Kidney (tissue), 14 donors: ENCODE data around the gene CACNA2D1. TPM values are rescaled to one million over a fixed set of nuclear protein-coding genes. Genes with fewer than 3 reads are reported as not detected.
A peak's percentile ranks its signal among the peaks of the same experiment; 100 is the strongest.
"Not testable (repeated sequence)": the region's sequence is repeated elsewhere in the genome, so short reads cannot be mapped to it uniquely, and the experiment has no call there.

ENCODE experiments used
- DNase-seq, 5 donors: peaks; one replicate each; pipeline ENCODE4 v3.0.0-alpha.2; 2013 to 2020
- FAIRE-seq: peaks from 2 replicates; lab custom pipeline; 2012; peaks lifted over from hg19 to GRCh38; lab: Jason Lieb, UNC
- H3K27ac ChIP-seq, 2 donors: one replicate each; pipeline ENCODE4 v1.7.0; 2013; ENCODE audit warnings: low read depth in 2 of 2, low read length in 2 of 2, inconsistent platforms in 1 of 2
- H3K27me3 ChIP-seq: one replicate; pipeline ENCODE4 v1.7.1; 2013; ENCODE audit warnings: low read length, inconsistent platforms; ENCODE audit not compliant: control insufficient read depth, insufficient read depth
- H3K36me3 ChIP-seq, 3 donors: one replicate each; pipeline versions ENCODE4 v1.7.0 to v1.7.1; 2013; ENCODE audit warnings: low read length in 3 of 3, control low read depth in 1 of 3, inconsistent platforms in 1 of 3; ENCODE audit not compliant: insufficient read depth in 3 of 3, control insufficient read depth in 2 of 3
- H3K4me1 ChIP-seq, 3 donors: one replicate each; pipeline versions ENCODE4 v1.7.0 to v1.7.1; 2013; ENCODE audit warnings: low read length in 3 of 3, inconsistent platforms in 1 of 3, low read depth in 1 of 3; ENCODE audit not compliant: control insufficient read depth in 2 of 3, insufficient read depth in 2 of 3
- H3K4me3 ChIP-seq, 3 donors: one replicate each; pipeline versions ENCODE4 v1.7.0 to v1.8.1; 2013; ENCODE audit warnings: low read length in 3 of 3, control low read depth in 1 of 3, inconsistent platforms in 1 of 3
- H3K9ac ChIP-seq, 3 donors: one replicate each; pipeline versions ENCODE4 v1.7.0 to v1.7.1; 2013; ENCODE audit warnings: low read length in 3 of 3, control low read depth in 1 of 3, inconsistent platforms in 1 of 3
- H3K9me3 ChIP-seq, 3 donors: one replicate each; pipeline versions ENCODE4 v1.7.0 to v1.7.1; 2013; ENCODE audit warnings: low read length in 3 of 3, control low read depth in 1 of 3, inconsistent platforms in 1 of 3; ENCODE audit not compliant: control insufficient read depth in 2 of 3, insufficient read depth in 1 of 3
- CTCF ChIP-seq: IDR thresholded peaks from 3 replicates; pipeline ENCODE4 v1.5.1; 2012; ENCODE audit warnings: mild to moderate bottlenecking, moderate library complexity, borderline replicate concordance; ENCODE audit not compliant: insufficient read depth; ENCODE audit errors: extremely low read depth
- intact Hi-C: fragments of 100-400 bp; cut with DNase I; formaldehyde crosslinking; loops from one replicate; pipeline ENCODE4 v1.11.1; 2022
- polyA plus RNA-seq: library from polyadenylated mRNA; stranded (reverse); fragments of 350-450 nt; fragmentation: Illumina TruSeq; extraction: RNeasy Lipid Tissue Mini Kit (QIAGEN cat#74804); gene quantifications from one replicate; pipeline ENCODE4 v1.2.3, GENCODE V29; 2014; ENCODE audit warnings: low read depth, low replicate concordance; ENCODE audit not compliant: insufficient read depth
- total RNA-seq: library from RNA; stranded (reverse); fragmentation: NEBNext Ultra II Directional; extraction: Animal tissue kit (Norgen Biotek cat#: 25700); gene quantifications from one replicate; pipeline ENCODE4 v1.2.1, GENCODE V29; 2021
- donor health status: control.
- donor health status: control.
- donor health status: control.
- donor health status: control.
- donor health status: control.
- donor health status: DM: yes; HTN: yes; CAD: no.
- donor health status: Normal renal cell carcinoma (clear cell type).

Gene CACNA2D1
- total and polyA plus RNA-seq, 2 donors from 2014 or later = 3.5 to 18.3 TPM

DNA sequence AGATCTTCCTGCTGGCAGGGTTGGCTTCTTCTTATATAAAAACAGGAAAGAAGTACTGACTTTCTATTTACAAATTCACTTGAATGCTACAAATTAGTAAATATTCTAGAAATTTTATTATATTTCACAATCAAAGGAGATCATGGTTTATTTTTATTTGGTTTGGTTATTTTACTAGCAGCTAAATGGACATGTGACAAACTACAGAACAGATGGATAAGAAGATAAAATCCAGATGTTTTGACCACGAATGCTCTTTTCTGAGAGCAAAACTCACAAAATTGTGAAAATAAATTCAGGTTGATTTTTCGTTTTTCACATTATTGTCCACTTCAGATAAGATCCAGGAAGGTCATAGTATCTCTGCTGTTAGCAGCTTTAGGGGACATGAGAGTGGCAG lies 55.4 kb downstream of the CACNA2D1 start:
- intact Hi-C loops = no loop called here
- FAIRE-seq = no peak
- TF ChIP-seq CTCF = no peak
- DNase-seq = no peak
- no peak overlapping the region for H3K4me3 ChIP-seq
- H3K36me3 ChIP-seq = no peaks in the 10 kb centered on the region
- no peaks in the 10 kb centered on the region for H3K9me3 ChIP-seq
- H3K27ac ChIP-seq = no peak overlapping the region
- no peak overlapping the region for H3K9ac ChIP-seq
- no peaks in the 10 kb centered on the region for H3K4me1 ChIP-seq
- H3K27me3 ChIP-seq = no peaks in the 10 kb centered on the region

- H3K36me3 ChIP-seq, H3K9ac ChIP-seq, H3K9me3 ChIP-seq, H3K4me3 ChIP-seq, FAIRE-seq, H3K4me1 ChIP-seq, H3K27ac ChIP-seq, intact Hi-C loops, H3K27me3 ChIP-seq: not testable (repeated sequence)
- peak in 1 of 5 donors; percentile 20 for DNase-seq
Observed at GRCh38 chr7:82386571-82386970, 57.0 kb downstream of the CACNA2D1 start.

DNA sequence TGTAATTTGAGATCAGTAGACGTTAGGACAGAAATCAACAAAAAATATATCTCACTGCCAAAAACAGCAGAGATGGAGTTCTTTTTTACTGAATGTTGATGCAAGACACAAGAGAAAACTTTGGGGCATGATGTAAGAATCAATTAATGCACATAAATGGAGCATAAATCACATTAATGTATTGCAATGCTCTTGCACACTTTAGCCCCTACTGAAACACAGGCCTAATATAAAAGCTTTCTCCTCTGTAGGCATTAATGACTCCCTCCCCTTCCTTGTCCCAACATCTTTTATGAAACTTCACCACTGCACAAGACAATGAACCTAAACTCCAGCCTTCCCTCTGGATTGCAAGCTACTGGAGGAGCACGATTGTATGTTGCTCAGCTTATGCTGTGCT lies 58.8 kb downstream of the CACNA2D1 start:
- TF ChIP-seq CTCF = no peak
- peak in 2 of 5 donors; percentile 15 to 20 for DNase-seq
- intact Hi-C loops = no loop called here

DNA sequence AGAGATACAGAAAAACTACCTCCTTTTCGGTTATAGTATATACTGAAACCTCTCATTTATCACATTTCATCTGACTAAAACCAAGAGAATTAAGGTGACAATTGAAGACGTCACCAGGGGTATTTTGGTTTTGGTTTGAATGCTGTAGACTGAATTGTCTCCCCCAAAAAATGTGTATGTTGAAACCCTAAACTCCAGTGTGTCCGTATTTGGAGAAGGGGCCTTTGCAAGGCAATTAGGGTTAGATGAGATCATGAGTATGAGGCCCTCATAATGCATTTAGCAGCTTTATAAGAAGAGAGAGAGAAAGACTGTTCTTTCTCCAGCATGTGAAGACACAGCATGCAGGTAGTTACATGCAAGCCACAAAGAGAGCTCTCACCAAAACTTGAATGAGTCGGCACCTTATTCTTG lies 59.5 kb downstream of the CACNA2D1 start:
- intact Hi-C loops = no loop called here
- no peaks in the 10 kb centered on the region for H3K27me3 ChIP-seq
- no peak overlapping the region for H3K27ac ChIP-seq
- H3K9ac ChIP-seq = no peak overlapping the region
- no peak for TF ChIP-seq CTCF
- no peaks in the 10 kb centered on the region for H3K4me1 ChIP-seq
- no peaks in the 10 kb centered on the region for H3K9me3 ChIP-seq
- FAIRE-seq (no peak), DNase-seq (no peak)
- H3K4me3 ChIP-seq = no peak overlapping the region
- no peaks in the 10 kb centered on the region for H3K36me3 ChIP-seq

More for the DNA sequence above, 58.8 kb downstream of the CACNA2D1 start:
- H3K27me3 ChIP-seq = no peaks in the 10 kb centered on the region
- H3K4me3 ChIP-seq = no peak overlapping the region
- H3K27ac ChIP-seq = no peak overlapping the region
- FAIRE-seq = no peak
- H3K9ac ChIP-seq = no peak overlapping the region
- H3K9me3 ChIP-seq = no peaks in the 10 kb centered on the region
- H3K36me3 ChIP-seq = no peaks in the 10 kb centered on the region
- no peaks in the 10 kb centered on the region for H3K4me1 ChIP-seq
